WI38 (cell line): Measurements from ENCODE around the gene LPAR2.

Experiments used
- H3K4me3 ChIP-seq: 2 replicates; pipeline ENCODE4 v1.5.1; 2011; ENCODE audit warnings: low read depth, mild to moderate bottlenecking, control low read depth, low read length
- TF ChIP-seq, protein P1 (sequence below): IDR thresholded peaks from 2 replicates; pipeline ENCODE4 v1.5.1; 2012; ENCODE audit warnings: low read depth, mild to moderate bottlenecking, control low read depth, low read length

Gene LPAR2

DNA sequence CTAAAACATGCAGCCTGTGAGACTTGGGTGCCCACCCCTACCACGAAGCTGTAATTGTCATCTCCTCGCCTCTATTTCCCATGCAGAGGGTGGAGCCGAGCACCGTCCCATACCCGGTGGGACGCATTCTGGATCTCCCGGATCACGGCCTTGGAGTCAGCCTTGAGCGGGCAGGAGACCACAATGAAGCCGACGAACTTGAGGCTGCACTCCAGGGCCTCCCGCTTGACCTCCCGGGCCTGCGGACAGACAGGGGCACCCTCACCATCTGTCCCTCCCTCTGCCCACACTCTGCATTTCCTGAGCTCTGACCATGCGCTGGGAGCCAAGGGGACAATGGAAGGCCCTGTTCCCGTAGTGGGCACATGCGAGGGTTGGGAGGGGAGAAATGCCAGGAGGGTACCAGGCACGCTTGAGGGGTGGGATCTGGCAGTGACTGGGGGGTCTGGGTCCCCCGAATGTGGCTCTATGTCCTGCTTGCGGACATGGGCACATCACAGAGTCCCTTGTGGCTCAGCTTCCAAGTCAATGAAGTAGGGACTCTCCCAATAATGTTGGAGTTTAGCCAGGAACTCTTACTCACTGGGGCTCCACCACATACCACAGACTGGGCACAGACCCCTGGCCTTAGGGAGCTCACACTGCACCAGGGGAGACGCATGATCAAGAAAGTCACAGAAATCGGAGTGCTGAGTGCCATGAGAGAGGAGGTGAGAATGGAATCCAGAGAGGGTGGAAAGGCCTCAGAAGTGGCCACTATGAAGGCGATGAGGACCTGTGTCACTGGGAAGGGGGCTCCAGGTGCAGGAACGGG, 24.7 kb upstream of the LPAR2 start:
- no peak overlapping the region for H3K4me3 ChIP-seq
- TF ChIP-seq, protein P1, sequence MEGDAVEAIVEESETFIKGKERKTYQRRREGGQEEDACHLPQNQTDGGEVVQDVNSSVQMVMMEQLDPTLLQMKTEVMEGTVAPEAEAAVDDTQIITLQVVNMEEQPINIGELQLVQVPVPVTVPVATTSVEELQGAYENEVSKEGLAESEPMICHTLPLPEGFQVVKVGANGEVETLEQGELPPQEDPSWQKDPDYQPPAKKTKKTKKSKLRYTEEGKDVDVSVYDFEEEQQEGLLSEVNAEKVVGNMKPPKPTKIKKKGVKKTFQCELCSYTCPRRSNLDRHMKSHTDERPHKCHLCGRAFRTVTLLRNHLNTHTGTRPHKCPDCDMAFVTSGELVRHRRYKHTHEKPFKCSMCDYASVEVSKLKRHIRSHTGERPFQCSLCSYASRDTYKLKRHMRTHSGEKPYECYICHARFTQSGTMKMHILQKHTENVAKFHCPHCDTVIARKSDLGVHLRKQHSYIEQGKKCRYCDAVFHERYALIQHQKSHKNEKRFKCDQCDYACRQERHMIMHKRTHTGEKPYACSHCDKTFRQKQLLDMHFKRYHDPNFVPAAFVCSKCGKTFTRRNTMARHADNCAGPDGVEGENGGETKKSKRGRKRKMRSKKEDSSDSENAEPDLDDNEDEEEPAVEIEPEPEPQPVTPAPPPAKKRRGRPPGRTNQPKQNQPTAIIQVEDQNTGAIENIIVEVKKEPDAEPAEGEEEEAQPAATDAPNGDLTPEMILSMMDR = no peak

DNA sequence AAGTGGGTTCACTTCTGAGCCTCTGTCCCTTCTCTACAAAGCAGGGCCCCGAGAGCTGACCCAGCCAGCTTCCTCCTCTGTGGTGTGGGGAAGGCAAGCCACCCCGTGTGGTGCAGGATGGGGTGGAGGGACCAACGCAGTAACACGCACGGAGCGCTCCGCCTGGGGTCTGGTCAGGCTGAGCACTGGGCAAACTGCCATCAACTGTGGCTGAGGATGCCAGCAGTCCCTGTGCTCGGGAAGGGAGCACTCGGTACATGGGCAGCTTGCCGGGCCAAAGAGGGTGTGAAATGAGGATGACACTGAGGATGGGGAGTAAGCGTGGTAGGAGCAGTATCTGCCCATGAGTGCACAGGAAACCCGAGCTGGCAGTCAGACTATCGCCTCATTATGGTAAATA, 23.1 kb upstream of the LPAR2 start:
- TF ChIP-seq, protein P1 = no peak
- H3K4me3 ChIP-seq = no peak overlapping the region

DNA sequence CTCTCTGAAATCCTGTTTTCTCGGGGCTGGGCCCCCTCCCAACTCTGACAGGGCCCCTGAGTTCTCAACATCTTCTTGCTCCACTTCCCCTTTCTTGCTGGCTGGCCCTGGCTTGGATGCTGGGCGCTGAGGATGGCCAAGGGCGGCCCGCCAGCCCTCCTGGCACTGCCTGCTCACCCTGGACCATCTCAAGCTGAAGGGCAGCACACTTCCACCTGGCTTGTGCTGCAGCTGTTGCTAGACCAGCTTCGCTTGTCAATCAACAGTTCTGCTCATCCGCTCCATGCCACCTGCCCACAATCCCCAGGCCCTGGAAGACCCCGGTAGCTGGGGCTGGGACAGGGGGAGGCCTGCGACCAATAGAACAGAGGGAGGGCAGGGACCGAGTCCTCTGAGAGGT, 22.3 kb upstream of the LPAR2 start:
- no peak overlapping the region for H3K4me3 ChIP-seq
- TF ChIP-seq, protein P1 = no peak

DNA sequence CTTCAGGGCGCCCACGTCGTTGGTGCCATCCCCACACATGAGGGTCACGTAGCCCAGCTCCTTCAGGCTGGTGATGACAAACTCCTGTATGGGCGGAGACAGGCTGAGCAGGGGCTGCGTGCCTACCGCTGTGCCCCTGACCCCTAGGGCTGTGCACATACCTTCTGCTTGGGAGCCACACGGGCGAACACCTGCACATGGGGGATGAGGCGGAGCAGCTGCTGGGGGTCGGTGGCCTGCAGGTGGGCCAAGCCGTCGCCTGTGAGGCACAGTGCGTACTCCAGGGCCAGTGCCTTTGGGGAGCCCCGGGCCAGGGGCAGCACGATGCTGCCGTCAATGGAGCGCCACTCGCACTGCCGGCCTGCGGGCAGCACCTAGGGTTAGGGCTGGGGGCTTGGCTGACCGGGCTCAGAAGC, 21.6 kb upstream of the LPAR2 start:
- H3K4me3 ChIP-seq = no peak overlapping the region
- TF ChIP-seq, protein P1 = no peak

DNA sequence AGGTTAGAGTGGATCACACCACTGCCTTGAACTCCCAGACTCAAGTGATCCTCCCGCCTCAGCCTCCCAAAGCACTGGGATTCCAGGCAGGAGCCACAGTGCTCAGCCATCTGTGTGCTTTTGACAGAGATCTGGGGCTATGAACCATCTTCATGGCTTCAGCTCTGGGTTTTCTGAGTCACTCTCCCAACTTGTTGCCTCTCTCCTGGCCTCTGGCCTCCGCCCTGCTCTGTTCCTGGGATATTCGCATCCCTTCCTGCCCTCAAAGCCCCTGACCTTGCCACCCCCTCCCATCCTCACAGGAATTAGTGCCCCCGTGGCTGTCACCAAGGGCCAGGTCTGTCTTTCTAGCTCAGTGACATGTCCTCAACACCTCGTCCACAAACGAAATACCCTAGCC, 21.1 kb upstream of the LPAR2 start:
- no peak overlapping the region for H3K4me3 ChIP-seq
- TF ChIP-seq, protein P1 = no peak

DNA sequence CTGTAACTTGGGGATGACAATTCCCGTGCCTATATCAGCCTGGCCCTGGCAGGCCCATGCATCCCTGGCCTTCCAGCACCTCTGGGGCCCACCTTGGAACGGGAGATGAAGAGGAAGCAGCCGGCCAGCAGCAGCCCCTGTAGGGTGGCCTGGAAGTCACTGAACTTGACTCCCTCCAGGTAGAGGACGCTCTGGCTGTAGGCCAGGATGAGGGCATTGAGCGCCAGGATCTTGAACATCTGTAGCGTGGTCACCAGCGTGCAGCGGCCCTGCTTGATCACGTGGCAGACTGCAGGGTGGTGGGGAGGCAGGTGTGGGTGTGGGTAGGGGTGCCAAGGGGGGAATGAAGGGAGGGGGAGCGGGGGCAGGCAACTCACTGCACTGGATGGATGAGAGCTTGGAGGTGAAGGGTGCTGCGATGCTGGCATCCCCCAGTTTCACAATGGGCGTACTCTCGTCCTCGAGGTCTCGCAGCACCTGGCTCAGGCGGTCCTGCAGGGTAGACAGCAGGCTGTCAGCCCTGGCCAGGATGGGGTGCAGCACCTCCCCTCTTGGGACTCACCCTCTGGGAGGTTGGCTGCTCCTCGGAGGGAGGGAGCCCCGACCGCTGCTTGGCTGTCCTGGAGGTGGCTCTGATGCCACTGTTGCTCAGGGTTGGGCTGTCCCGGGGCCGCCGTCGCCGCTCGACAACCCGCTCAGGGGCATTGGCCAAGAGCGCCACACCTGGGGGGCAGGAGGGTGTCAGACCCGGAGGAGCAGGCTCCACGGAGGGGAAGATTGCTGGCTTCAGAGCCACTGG, 19.2 kb upstream of the LPAR2 start:
- TF ChIP-seq, protein P1 = no peak
- H3K4me3 ChIP-seq = no peak overlapping the region
